Mucosa of descending colon (tissue), 3 donors: Measurements from ENCODE around the gene ZDHHC9. TPM values are rescaled to one million over a fixed set of nuclear protein-coding genes. Genes with fewer than 3 reads are reported as not detected.

ENCODE experiments used
- ATAC-seq: fragments of 200-7000 bp; cut with Tn5 transposase; one replicate; pipeline ENCODE4 v1.9.1; 2020; ENCODE audit warnings: mild to moderate bottlenecking, moderate library complexity
- DNase-seq, 3 donors: peaks; one replicate each; pipeline ENCODE4 v3.0.0-alpha.2; 2020
- H3K36me3 ChIP-seq: fragments of 200-600 bp; one replicate; pipeline ENCODE4 v1.8.0; 2021; ENCODE audit warnings: low read depth, mild to moderate bottlenecking
- H3K4me1 ChIP-seq: fragments of 200-600 bp; one replicate; pipeline ENCODE4 v1.8.0; 2021; ENCODE audit warnings: low read depth, mild to moderate bottlenecking
- H3K4me3 ChIP-seq: fragments of 200-600 bp; one replicate; pipeline ENCODE4 v1.8.0; 2021; ENCODE audit warnings: mild to moderate bottlenecking
- H3K9me3 ChIP-seq: fragments of 200-600 bp; one replicate; pipeline ENCODE4 v1.8.0; 2021; ENCODE audit warnings: mild to moderate bottlenecking
- intact Hi-C, 2 donors: fragments of 100-400 bp; cut with DNase I in 1 of 2; cut with micrococcal nuclease in 1 of 2; formaldehyde crosslinking; loops; one replicate each; pipeline versions ENCODE4 v1.11.0 to v1.11.1; 2022; cut with DNase I, micrococcal nuclease
- total RNA-seq, 3 donors: library from RNA; stranded (reverse); fragmentation: NEBNext Ultra II Directional in 2 of 3; extraction: Animal tissue kit (Norgen Biotek cat#: 25700) in 2 of 3; gene quantifications; one replicate each; pipeline versions ENCODE4 v1.2.1 to v1.2.4, GENCODE V29; 2021 to 2023
- TF ChIP-seq, protein P1 (sequence below): fragments of 200-600 bp; IDR thresholded peaks from one replicate; pipeline ENCODE4 v1.8.0; 2022; ENCODE audit warnings: antibody characterized with exemption, mild to moderate bottlenecking
- donor health status: DM: no; HTN: no; CAD: no; lungs with moderate emphysema.
- donor health status: DM: no; HTN: no; CAD: no.
- donor health status: DM: no; HTN: yes; CAD: no.

ZDHHC9 gene
- total RNA-seq, 3 donors from 2014 or later: 23.1 to 41.2 (median 33.6) TPM

GRCh38 chrX:129808829-129809796 is 34.6 kb downstream of the ZDHHC9 start:
- ATAC-seq (no peak), DNase-seq (no peak)
- no peaks in the 10 kb centered on the region for H3K9me3 ChIP-seq
- TF ChIP-seq, protein P1, sequence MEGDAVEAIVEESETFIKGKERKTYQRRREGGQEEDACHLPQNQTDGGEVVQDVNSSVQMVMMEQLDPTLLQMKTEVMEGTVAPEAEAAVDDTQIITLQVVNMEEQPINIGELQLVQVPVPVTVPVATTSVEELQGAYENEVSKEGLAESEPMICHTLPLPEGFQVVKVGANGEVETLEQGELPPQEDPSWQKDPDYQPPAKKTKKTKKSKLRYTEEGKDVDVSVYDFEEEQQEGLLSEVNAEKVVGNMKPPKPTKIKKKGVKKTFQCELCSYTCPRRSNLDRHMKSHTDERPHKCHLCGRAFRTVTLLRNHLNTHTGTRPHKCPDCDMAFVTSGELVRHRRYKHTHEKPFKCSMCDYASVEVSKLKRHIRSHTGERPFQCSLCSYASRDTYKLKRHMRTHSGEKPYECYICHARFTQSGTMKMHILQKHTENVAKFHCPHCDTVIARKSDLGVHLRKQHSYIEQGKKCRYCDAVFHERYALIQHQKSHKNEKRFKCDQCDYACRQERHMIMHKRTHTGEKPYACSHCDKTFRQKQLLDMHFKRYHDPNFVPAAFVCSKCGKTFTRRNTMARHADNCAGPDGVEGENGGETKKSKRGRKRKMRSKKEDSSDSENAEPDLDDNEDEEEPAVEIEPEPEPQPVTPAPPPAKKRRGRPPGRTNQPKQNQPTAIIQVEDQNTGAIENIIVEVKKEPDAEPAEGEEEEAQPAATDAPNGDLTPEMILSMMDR: no peak
- H3K4me1 ChIP-seq: no peaks in the 10 kb centered on the region
- H3K36me3 ChIP-seq: no peaks in the 10 kb centered on the region
- intact Hi-C loops: no loop called here
- H3K4me3 ChIP-seq: no peak overlapping the region

DNA sequence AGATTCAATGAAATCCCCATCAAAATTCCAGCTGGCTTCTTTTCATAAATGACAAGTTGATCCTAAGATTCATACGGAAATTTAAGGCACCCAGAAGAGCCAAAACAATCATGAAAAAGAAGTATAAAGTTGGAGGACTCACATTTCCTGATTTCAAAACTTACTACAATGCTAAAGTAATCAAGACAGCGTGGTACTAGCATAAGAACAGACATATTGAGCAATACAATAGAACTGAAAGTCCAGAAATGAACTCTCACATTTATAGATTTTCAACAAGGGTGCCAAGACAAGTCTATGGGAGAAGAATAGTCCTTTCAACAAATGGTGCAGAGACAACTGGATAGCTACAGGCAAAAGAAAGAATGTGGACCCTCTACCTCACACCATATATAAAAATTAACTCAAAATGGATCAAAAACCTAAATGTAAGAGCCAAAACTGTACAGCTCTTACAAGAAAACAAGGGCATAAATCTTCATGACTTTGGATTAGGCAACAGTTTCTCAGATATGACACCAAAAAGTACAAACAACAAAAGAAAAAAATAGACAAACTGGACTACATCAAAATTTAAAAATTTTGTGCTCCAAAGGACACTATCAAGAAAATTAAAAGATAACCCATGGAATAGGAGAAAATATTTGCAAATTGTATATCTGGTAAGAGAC is 35.4 kb downstream of the ZDHHC9 start:
- H3K4me3 ChIP-seq: no peak overlapping the region
- TF ChIP-seq, protein P1: no peak
- intact Hi-C loops: no loop called here

GRCh38 chrX:129804806-129805205 is 38.9 kb downstream of the ZDHHC9 start:
- DNase-seq: no peak
- Histone ChIP-seq H3K4me3 (no peak overlapping the region), H3K9me3 (no peaks in the 10 kb centered on the region), H3K36me3 (no peaks in the 10 kb centered on the region), H3K4me1 (no peaks in the 10 kb centered on the region)
- TF ChIP-seq, protein P1: no peak
- ATAC-seq: no peak
- intact Hi-C loops: no loop called here

More for the DNA sequence above, 35.4 kb downstream of the ZDHHC9 start:
- Histone ChIP-seq H3K36me3 (no peaks in the 10 kb centered on the region), H3K4me1 (no peaks in the 10 kb centered on the region), H3K9me3 (no peaks in the 10 kb centered on the region)
- DNase-seq (no peak), ATAC-seq (no peak)

- ATAC-seq: no peak
- TF ChIP-seq, protein P1: no peak
These were observed 40.8 kb downstream of the ZDHHC9 start for GRCh38 chrX:129802863-129803262.

GRCh38 chrX:129800186-129800585 is 43.5 kb downstream of the ZDHHC9 start:
- no peak for DNase-seq
- Histone ChIP-seq H3K36me3 (no peaks in the 10 kb centered on the region), H3K4me3 (no peak overlapping the region), H3K4me1 (no peaks in the 10 kb centered on the region), H3K9me3 (no peaks in the 10 kb centered on the region)
- no peak for ATAC-seq
- intact Hi-C loops: no loop called here
- TF ChIP-seq, protein P1: no peak

More at GRCh38 chrX:129802863-129803262, 40.8 kb downstream of the ZDHHC9 start:
- H3K9me3 ChIP-seq: no peaks in the 10 kb centered on the region
- intact Hi-C loops: no loop called here
- H3K36me3 ChIP-seq: no peaks in the 10 kb centered on the region
- DNase-seq: no peak
- no peaks in the 10 kb centered on the region for H3K4me1 ChIP-seq
- H3K4me3 ChIP-seq: no peak overlapping the region
